Measurements from ENCODE around the gene SEMA7A. TPM values are rescaled to one million over a fixed set of nuclear protein-coding genes. Genes with fewer than 3 reads are reported as not detected.

SEMA7A gene
- total and polyA plus RNA-seq, 2 of the 4 experiments (the other 2 are of a cell fraction), result 30.5 to 87.3 TPM

GRCh38 chr15:74454764-74455500, 21.2 kb upstream of the SEMA7A start:
- no peak overlapping the region for H2AK5ac ChIP-seq (ENCODE audit: low read depth, low read length)
- no peak overlapping the region for H3K27ac ChIP-seq (ENCODE audit: insufficient read depth, low read length)
- peaks cover 24% of the 10 kb centered on the region for H3K36me3 ChIP-seq (ENCODE audit: control insufficient read depth, insufficient read depth, low read length)
- H3K56ac ChIP-seq (ENCODE audit: extremely low read depth, insufficient read depth, low read length), result no peak overlapping the region
- peaks cover 0 to 18% of the 10 kb centered on the region in 2 experiments; a peak in 3 of 4 replicates for H3K79me1 ChIP-seq (ENCODE audit: low read depth in 1 of 2, low read length in 2 of 2)
- no peak overlapping the region for H3K9ac ChIP-seq (ENCODE audit: low read depth, low read length)
- no peak overlapping the region for H2BK120ac ChIP-seq (ENCODE audit: low read depth, low read length)
- ChIA-PET POLR2A (ENCODE audit: unreplicated experiment) (no interaction called here), CTCF (interaction anchor here (0.6 to 1.2 kb wide), 2 partner anchors 73 to 400 kb away, joined by 4 to 9 read pairs; no protein-coding TSS in a partner anchor)
- H4K20me1 ChIP-seq (ENCODE audit: insufficient read depth, low read length), result no peaks in the 10 kb centered on the region
- H4K5ac ChIP-seq (ENCODE audit: low read depth, low read length), result no peak overlapping the region
- no peak overlapping the region for H2BK5ac ChIP-seq (ENCODE audit: low read depth, low read length, poor library complexity, severe bottlenecking)
- no peak overlapping the region for H3K4me2 ChIP-seq (ENCODE audit: low read depth, low read length)
- no peak overlapping the region for H4K8ac ChIP-seq (ENCODE audit: low read depth in 2 of 2, low read length in 2 of 2)
- H3K27me3 ChIP-seq (ENCODE audit: control insufficient read depth, insufficient read depth, low read length), result no peaks in the 10 kb centered on the region
- ATAC-seq (ENCODE audit: low read depth) (no peak), DNase-seq (no peak)
- dilution Hi-C loops (cut with HindIII; ENCODE audit: low sequenced_read_pairs, unreplicated experiment), result no loop called here
- H3K14ac ChIP-seq (replicated peaks; ENCODE audit: low read depth, low read length), result no peak overlapping the region
- no peak overlapping the region for H2AFZ ChIP-seq (replicated peaks; ENCODE audit: low read length, poor library complexity)
- H3K4me3 ChIP-seq (ENCODE audit: insufficient read depth, low read depth, low read length), result no peak overlapping the region
- no peak overlapping the region for H3K4ac ChIP-seq (ENCODE audit: low read depth, low read length)
- no peak overlapping the region for H4K91ac ChIP-seq (ENCODE audit: insufficient read depth, low read depth, low read length)
- H2AK9ac ChIP-seq (replicated peaks; ENCODE audit: low read depth, low read length, poor library complexity), result no peak overlapping the region
- no peaks in the 10 kb centered on the region for H3K9me3 ChIP-seq (ENCODE audit: control insufficient read depth, insufficient read depth, low read length)
- peaks cover 2% of the 10 kb centered on the region; the same call in 1 of the 2 replicates for H3K4me1 ChIP-seq (ENCODE audit: control insufficient read depth, insufficient read depth, low read length)
- no peak overlapping the region for H3K18ac ChIP-seq (ENCODE audit: low read depth, low read length)
- no peak overlapping the region for H2BK20ac ChIP-seq (ENCODE audit: low read depth, low read length)
- intact Hi-C loops (cut with micrococcal nuclease), result no loop called here
- H3K23ac ChIP-seq (ENCODE audit: low read depth, low read length), result no peak overlapping the region
- no peak for TF ChIP-seq CHD1 (IDR thresholded peaks at IDR 0.05; ENCODE audit: low read depth, low read length)
- TF ChIP-seq MAFK (IDR thresholded peaks at IDR 0.05; ENCODE audit: low read depth, low read length), result no peak
- TF ChIP-seq POLR2A (IDR thresholded peaks at IDR 0.05; ENCODE audit: low read depth, low read length), result no peak
- TF ChIP-seq BHLHE40 (IDR thresholded peaks at IDR 0.05; ENCODE audit: low read depth, low read length), result no peak
- TF ChIP-seq MXI1 (IDR thresholded peaks at IDR 0.05; ENCODE audit: borderline replicate concordance, low read depth, low read length), result no peak
- TF ChIP-seq USF2 (IDR thresholded peaks at IDR 0.05; ENCODE audit: low read depth, low read length), result no peak
- TF ChIP-seq ELK1 (IDR thresholded peaks at IDR 0.05; ENCODE audit: borderline replicate concordance, low read depth, low read length), result no peak
- TF ChIP-seq FOS (IDR thresholded peaks at IDR 0.05; ENCODE audit: low read depth, low read length), result no peak
- TF ChIP-seq SMC3 (IDR thresholded peaks at IDR 0.05; ENCODE audit: low read depth, low read length), result no peak
- no peak for TF ChIP-seq CTCF (conservative IDR thresholded peaks at IDR 0.05; ENCODE audit: low read depth, low read length)
- TF ChIP-seq CEBPB (IDR thresholded peaks at IDR 0.05; ENCODE audit: low read depth, low read length), result no peak
- no peak for TF ChIP-seq RFX5 (IDR thresholded peaks at IDR 0.05; ENCODE audit: low read depth, low read length)
- no peak for TF ChIP-seq RCOR1 (IDR thresholded peaks at IDR 0.05; ENCODE audit: insufficient replicate concordance, low read length)
- no peak for TF ChIP-seq NFE2L2 (IDR thresholded peaks at IDR 0.05; ENCODE audit: low read depth, low read length)
- TF ChIP-seq MAZ (IDR thresholded peaks at IDR 0.05; ENCODE audit: borderline replicate concordance, low read depth, low read length), result no peak
- no peak for TF ChIP-seq RAD21 (IDR thresholded peaks at IDR 0.05; ENCODE audit: low read length)
- BruUV-seq (replicated peaks), result no TSS peak
- H3K9me1 ChIP-seq (ENCODE audit: insufficient read depth, low read length), result no peaks in the 10 kb centered on the region; the same call in 1 of the 2 replicates
- in situ Hi-C loops (cut with MboI; ENCODE audit: low sequenced_read_pairs), result no loop called here
- H2BK15ac ChIP-seq (ENCODE audit: low read depth, low read length), result no peak overlapping the region
